Chondrocyte (in vitro differentiated cells): ENCODE data around the gene ELOVL7. TPM values are rescaled to one million over a fixed set of nuclear protein-coding genes. Genes with fewer than 3 reads are reported as not detected.
"Not testable (repeated sequence)": the region's sequence is repeated elsewhere in the genome, so short reads cannot be mapped to it uniquely, and the experiment has no call there.

Experiments used
- DNase-seq: peaks from one replicate; pipeline ENCODE4 v3.0.0; 2021; ENCODE audit warnings: mixed read lengths, low spot score
- H3K27ac Mint-ChIP-seq: one replicate; pipeline ENCODE4 v1.8.0; 2021; ENCODE audit warnings: mild to moderate bottlenecking, moderate library complexity, mixed read lengths; ENCODE audit not compliant: unreplicated experiment
- H3K27me3 Mint-ChIP-seq: 2 replicates; pipeline ENCODE4 v1.8.0; 2021; ENCODE audit warnings: low read depth, mixed read lengths
- H3K36me3 Mint-ChIP-seq: 2 replicates; pipeline ENCODE4 v1.8.0; 2021; ENCODE audit warnings: low read depth, mixed read lengths
- H3K4me1 Mint-ChIP-seq: 2 replicates; pipeline ENCODE4 v1.8.0; 2021; ENCODE audit warnings: low read depth, mild to moderate bottlenecking, mixed read lengths
- H3K4me3 Mint-ChIP-seq: one replicate; pipeline ENCODE4 v1.8.0; 2021; ENCODE audit warnings: mild to moderate bottlenecking, moderate library complexity, mixed read lengths; ENCODE audit not compliant: unreplicated experiment
- H3K9me3 Mint-ChIP-seq: 2 replicates; pipeline ENCODE4 v1.8.0; 2021; ENCODE audit warnings: low read depth, mixed read lengths
- CTCF ChIP-seq: fragments of 200-600 bp; sonication (generic); IDR thresholded peaks from 2 replicates; pipeline ENCODE4 v1.5.0; 2021; ENCODE audit warnings: antibody characterized with exemption, mild to moderate bottlenecking, moderate library complexity
- total RNA-seq: library from RNA; stranded (reverse); gene quantifications from 3 replicates; pipeline ENCODE4 v1.2.1, GENCODE V29; 2021

Gene ELOVL7
- total RNA-seq, 1 donor from 2014 or later = 0.40 TPM

GRCh38 chr5:60718166-60718892 lies 125.7 kb downstream of the ELOVL7 start:
- no peak for DNase-seq
- Mint-ChIP-seq H3K4me1 (no peaks in the 10 kb centered on the region), H3K9me3 (no peaks in the 10 kb centered on the region), H3K4me3 (no peak overlapping the region), H3K36me3 (peaks cover 2% of the 10 kb centered on the region), H3K27me3 (peaks cover 53% of the 10 kb centered on the region), H3K27ac (no peak overlapping the region)
- TF ChIP-seq CTCF = no peak

- DNase-seq, H3K4me1 Mint-ChIP-seq, H3K9me3 Mint-ChIP-seq, H3K4me3 Mint-ChIP-seq, H3K36me3 Mint-ChIP-seq, H3K27ac Mint-ChIP-seq: not testable (repeated sequence)
- peaks cover 39% of the 10 kb centered on the region for H3K27me3 Mint-ChIP-seq
Observed at GRCh38 chr5:60715201-60715928, 128.7 kb downstream of the ELOVL7 start.

GRCh38 chr5:60712950-60713349 lies 131.1 kb downstream of the ELOVL7 start:
- Mint-ChIP-seq H3K9me3 (peaks cover 5% of the 10 kb centered on the region), H3K36me3 (peaks cover 2% of the 10 kb centered on the region), H3K27ac (no peak overlapping the region)

GRCh38 chr5:60711892-60712291 lies 132.2 kb downstream of the ELOVL7 start:
- peaks cover 22% of the 10 kb centered on the region for H3K27me3 Mint-ChIP-seq
- not testable (repeated sequence) for H3K4me3 Mint-ChIP-seq, H3K4me1 Mint-ChIP-seq, H3K9me3 Mint-ChIP-seq, DNase-seq, H3K36me3 Mint-ChIP-seq, H3K27ac Mint-ChIP-seq

More at GRCh38 chr5:60712950-60713349, 131.1 kb downstream of the ELOVL7 start:
- Mint-ChIP-seq H3K27me3 (peaks cover 29% of the 10 kb centered on the region), H3K4me1 (no peaks in the 10 kb centered on the region), H3K4me3 (no peak overlapping the region)
- no peak for TF ChIP-seq CTCF
- DNase-seq = no peak

GRCh38 chr5:60710362-60710761 lies 133.7 kb downstream of the ELOVL7 start:
- peaks cover 2% of the 10 kb centered on the region for H3K36me3 Mint-ChIP-seq
- peaks cover 17% of the 10 kb centered on the region for H3K27me3 Mint-ChIP-seq

More at GRCh38 chr5:60710362-60710761, 133.7 kb downstream of the ELOVL7 start:
- H3K27ac Mint-ChIP-seq = no peak overlapping the region
- peaks cover 5% of the 10 kb centered on the region for H3K9me3 Mint-ChIP-seq
- H3K4me3 Mint-ChIP-seq = no peak overlapping the region
- no peak for TF ChIP-seq CTCF
- no peak for DNase-seq
- H3K4me1 Mint-ChIP-seq = no peaks in the 10 kb centered on the region
